Upper lobe of left lung (tissue), 4 donors: Measurements from ENCODE around the gene BACE1.

Experiments
- EP300 ChIP-seq, 4 donors: sonication (generic); formaldehyde crosslinking; IDR thresholded peaks; one replicate each; pipeline ENCODE4 v1.5.1; 2017; ENCODE audit warnings: antibody characterized with exemption in 4 of 4, control low read depth in 2 of 4
- POLR2A ChIP-seq, 4 donors: fragments of 450-650 bp; IDR thresholded peaks; one replicate each; pipeline ENCODE4 v1.5.1; 2016 to 2017; ENCODE audit warnings: antibody characterized with exemption in 4 of 4, mild to moderate bottlenecking in 2 of 4
- POLR2AphosphoS5 ChIP-seq, 2 donors: sonication (generic); formaldehyde crosslinking; IDR thresholded peaks; one replicate each; pipeline ENCODE4 v1.5.1; 2017; ENCODE audit warnings: antibody characterized with exemption in 2 of 2
- TF ChIP-seq, protein P1 (sequence below), 6 experiments: fragments of 450-650 bp in 4 of 6; fragments of 200-600 bp in 2 of 6; sonication (generic) in 2 of 6; IDR thresholded peaks; one replicate each; pipeline ENCODE4 v1.5.1; 2016 to 2019; ENCODE audit warnings: antibody characterized with exemption in 6 of 6

DNA sequence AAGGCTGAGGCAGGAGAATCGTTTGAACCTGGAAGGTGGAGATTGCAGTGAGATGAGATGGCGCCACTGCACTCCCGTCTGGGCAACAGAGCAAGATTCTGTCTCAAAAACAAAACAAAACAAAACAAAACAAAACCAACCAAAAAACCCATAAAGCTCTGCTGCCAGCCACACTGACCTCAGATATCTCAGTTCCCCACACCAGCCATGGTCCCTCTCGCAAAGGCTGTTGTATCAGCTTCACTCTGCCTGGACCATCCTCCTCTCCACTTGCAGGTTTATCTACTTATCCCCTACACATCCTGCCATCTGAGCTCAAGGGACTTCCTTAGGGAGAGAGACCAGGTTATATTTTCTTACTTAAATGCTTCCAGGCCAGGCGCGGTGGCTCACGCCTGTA is 13.8 kb downstream of the BACE1 start:
- TF ChIP-seq, protein P1, sequence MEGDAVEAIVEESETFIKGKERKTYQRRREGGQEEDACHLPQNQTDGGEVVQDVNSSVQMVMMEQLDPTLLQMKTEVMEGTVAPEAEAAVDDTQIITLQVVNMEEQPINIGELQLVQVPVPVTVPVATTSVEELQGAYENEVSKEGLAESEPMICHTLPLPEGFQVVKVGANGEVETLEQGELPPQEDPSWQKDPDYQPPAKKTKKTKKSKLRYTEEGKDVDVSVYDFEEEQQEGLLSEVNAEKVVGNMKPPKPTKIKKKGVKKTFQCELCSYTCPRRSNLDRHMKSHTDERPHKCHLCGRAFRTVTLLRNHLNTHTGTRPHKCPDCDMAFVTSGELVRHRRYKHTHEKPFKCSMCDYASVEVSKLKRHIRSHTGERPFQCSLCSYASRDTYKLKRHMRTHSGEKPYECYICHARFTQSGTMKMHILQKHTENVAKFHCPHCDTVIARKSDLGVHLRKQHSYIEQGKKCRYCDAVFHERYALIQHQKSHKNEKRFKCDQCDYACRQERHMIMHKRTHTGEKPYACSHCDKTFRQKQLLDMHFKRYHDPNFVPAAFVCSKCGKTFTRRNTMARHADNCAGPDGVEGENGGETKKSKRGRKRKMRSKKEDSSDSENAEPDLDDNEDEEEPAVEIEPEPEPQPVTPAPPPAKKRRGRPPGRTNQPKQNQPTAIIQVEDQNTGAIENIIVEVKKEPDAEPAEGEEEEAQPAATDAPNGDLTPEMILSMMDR (IDR thresholded peaks at IDR 0.05), result no peak
- TF ChIP-seq POLR2AphosphoS5 (IDR thresholded peaks at IDR 0.05) (no peak), EP300 (IDR thresholded peaks at IDR 0.05) (no peak), POLR2A (IDR thresholded peaks at IDR 0.05) (no peak)
